Measurements from ENCODE around the gene OAF.

DNA sequence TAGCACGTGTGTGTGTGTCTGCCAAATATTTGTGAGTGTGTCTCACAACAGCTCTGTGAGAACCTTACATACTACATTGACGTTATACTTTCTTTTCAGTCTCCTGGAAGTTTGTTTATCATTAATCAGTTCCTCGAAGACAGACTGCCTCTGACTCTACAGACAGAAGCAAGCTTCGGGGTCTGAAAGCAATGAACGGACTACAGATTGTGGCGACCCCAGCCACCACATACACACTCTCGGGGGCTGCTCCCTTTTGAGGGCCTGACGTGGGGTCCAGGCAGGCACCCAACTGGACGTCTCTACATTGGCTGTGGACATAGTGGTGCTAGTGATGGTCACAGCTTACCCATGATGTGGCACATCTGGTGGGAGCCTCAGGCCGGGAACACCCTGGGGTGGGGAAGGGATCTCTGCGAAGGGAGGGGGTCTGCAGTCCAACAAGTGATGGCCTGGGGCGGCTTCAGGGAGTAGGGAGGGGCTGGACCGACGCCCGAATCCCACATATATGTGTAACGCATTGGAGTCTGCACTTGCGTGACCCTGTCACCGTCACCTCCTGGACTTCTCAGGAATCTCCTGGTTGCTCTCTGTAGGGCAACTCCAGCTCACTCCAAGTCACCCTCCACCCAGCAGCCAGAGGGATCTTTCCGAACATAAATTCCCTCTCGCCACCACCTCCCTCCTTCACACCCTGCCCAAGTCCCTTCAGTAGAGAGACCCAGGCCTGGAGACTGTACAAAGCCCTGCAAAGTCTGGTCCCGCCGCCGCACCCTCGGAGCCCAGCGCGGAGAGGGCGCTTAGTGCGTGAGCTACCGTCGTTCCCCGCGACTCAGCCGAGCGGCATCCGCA lies 42.5 kb upstream of the OAF start:
- TF ChIP-seq, protein P1, sequence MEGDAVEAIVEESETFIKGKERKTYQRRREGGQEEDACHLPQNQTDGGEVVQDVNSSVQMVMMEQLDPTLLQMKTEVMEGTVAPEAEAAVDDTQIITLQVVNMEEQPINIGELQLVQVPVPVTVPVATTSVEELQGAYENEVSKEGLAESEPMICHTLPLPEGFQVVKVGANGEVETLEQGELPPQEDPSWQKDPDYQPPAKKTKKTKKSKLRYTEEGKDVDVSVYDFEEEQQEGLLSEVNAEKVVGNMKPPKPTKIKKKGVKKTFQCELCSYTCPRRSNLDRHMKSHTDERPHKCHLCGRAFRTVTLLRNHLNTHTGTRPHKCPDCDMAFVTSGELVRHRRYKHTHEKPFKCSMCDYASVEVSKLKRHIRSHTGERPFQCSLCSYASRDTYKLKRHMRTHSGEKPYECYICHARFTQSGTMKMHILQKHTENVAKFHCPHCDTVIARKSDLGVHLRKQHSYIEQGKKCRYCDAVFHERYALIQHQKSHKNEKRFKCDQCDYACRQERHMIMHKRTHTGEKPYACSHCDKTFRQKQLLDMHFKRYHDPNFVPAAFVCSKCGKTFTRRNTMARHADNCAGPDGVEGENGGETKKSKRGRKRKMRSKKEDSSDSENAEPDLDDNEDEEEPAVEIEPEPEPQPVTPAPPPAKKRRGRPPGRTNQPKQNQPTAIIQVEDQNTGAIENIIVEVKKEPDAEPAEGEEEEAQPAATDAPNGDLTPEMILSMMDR (IDR thresholded peaks at IDR 0.05) = no peak
- no peak for TF ChIP-seq EZH2 (IDR thresholded peaks at IDR 0.05; ENCODE audit: borderline replicate concordance, insufficient read depth, low read depth, low read length, poor library complexity, severe bottlenecking)
